ENCODE results near the gene SLC17A7.
A peak's percentile ranks its signal among the peaks of the same experiment; 100 is the strongest.

SLC17A7 gene

DNA sequence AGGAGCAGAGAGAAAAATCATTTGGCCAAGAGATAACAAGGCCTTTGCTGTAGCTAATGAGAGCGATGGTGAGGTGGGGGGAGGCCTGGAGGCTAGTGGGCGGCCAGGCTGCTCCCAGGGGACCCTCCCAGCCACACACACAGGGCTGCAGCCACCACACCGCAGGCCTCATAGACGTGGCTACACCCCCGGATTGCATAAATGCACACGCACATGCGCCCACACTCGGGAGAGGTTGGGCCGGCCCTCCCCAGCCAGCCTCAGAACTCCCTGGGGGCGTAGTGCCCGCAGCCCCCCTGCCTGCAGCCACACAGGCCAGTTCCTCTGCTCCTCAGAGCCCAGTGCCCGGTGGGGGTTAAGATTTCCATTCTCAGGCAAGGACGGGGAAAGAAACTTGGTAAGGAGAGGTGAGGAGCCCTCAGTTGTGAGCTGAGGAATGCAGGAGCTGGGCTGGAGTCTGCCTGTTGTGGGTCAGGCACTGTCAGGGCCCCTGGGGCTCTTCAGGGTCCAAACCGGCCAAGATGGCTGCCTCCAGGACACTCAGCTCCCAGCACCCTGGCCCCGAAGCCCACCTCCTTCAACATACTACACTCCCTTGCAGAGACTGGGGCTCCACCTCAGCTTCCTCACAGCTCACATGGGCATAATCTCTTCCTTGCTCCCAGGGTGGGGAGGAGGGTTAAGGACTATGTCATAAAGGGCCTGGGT is 26.1 kb downstream of the SLC17A7 start:
- Mint-ChIP-seq H3K9me3 (no peaks in the 10 kb centered on the region), H3K4me3 (no peak overlapping the region), H3K27ac (peak overlapping the region; percentile 52), H3K4me1 (peaks cover 20% of the 10 kb centered on the region), H3K27me3 (peaks cover 17% of the 10 kb centered on the region), H3K36me3 (no peaks in the 10 kb centered on the region)

DNA sequence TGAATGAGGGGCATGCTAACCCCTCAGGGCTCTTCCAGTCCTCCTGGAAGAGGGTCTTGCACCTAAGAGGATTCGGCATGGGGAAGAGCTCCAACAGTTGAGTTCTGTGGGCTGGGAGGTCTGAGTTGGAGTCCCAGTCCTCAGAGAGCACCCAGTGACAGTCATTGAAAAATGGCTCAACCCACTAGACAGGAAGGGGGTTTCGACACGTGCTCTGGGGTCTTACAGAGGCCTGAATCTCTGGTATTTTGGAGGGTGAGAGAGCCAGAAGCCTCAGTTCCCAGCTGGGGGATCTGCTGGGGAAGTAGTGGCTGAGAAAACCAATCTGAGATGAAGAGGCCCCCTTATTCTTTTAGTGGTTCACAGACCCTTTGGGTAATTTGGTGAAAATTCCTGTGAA is 27.1 kb downstream of the SLC17A7 start:
- H3K4me1 Mint-ChIP-seq, result peaks cover 30% of the 10 kb centered on the region
- H3K9me3 Mint-ChIP-seq, result no peaks in the 10 kb centered on the region
- H3K36me3 Mint-ChIP-seq, result no peaks in the 10 kb centered on the region
- H3K27ac Mint-ChIP-seq, result no peak overlapping the region
- H3K4me3 Mint-ChIP-seq, result no peak overlapping the region
- H3K27me3 Mint-ChIP-seq, result peaks cover 8% of the 10 kb centered on the region

- H3K36me3 Mint-ChIP-seq, result no peaks in the 10 kb centered on the region
- H3K9me3 Mint-ChIP-seq, result no peaks in the 10 kb centered on the region
- H3K27me3 Mint-ChIP-seq, result peaks cover 4% of the 10 kb centered on the region
- no peak overlapping the region for H3K27ac Mint-ChIP-seq
- peaks cover 39% of the 10 kb centered on the region for H3K4me1 Mint-ChIP-seq
- no peak overlapping the region for H3K4me3 Mint-ChIP-seq
These were observed 28.0 kb downstream of the SLC17A7 start for GRCh38 chr19:49413348-49413747.

DNA sequence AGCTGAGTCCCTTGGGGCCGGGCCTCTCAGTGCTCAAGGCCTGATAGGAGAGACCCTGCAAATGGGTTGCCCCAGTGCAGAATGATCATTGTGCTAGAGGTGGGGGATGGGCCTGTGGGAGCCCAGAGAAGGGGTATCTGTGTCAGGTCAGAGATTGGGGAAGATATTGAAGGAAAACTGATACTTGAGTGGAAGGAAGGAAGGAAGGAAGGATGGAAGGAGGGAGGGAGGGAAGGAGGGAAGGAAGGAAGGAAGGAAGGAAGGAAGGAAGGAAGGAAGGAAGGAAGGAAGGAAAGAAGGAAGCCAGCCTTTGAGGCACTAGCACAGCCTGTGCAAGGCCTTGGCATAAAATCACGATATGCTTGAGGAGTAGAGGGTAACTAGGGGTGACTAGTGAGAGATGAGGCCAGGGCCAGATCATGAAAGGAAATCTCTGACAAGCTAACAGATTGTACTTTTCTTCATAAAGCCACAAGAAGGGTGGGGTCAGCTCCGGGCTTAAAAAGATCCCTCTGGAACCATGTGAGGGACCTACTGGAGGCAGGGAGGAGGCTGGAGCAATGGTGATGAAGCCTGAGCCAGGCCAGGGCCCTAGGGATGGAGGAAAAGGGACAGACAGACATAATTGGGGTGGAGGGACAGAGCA is 29.5 kb downstream of the SLC17A7 start:
- Mint-ChIP-seq H3K4me3 (peak overlapping the region; percentile 4), H3K4me1 (peaks cover 49% of the 10 kb centered on the region), H3K9me3 (no peaks in the 10 kb centered on the region), H3K27ac (no peak overlapping the region), H3K36me3 (no peaks in the 10 kb centered on the region), H3K27me3 (no peaks in the 10 kb centered on the region)

DNA sequence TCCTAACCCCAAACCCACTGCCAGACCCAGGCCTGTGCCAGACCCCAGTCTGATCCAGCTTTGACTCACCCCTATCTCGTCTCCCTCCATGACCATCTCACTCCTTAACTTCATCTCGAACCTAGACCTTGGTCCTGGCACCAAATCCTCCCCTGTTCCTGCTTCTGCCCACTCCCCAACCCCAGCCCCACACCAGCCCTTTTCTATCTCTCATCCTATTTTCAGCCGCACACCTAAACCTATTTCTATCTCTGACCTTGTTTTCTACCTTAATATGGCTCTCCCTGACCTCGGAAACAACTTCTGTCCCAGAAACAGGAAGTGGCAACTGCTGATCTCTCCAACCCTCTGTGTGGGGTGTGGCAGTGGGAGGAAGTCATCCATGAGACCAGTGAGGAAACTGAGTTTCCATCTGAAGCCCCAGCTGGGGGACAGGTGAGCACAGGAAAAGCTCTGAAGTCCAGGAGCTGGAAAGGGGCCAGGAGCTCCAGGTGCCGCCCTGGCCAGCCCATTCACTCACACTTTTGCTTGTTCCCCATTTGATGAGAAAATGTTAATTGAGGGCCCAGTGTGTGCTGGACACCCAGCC is 31.8 kb downstream of the SLC17A7 start:
- H3K4me3 Mint-ChIP-seq, result peak overlapping the region; percentile 47
- H3K9me3 Mint-ChIP-seq, result no peaks in the 10 kb centered on the region
- no peaks in the 10 kb centered on the region for H3K36me3 Mint-ChIP-seq
- H3K27ac Mint-ChIP-seq, result peak overlapping the region; percentile 52
- H3K4me1 Mint-ChIP-seq, result peaks cover 49% of the 10 kb centered on the region
- H3K27me3 Mint-ChIP-seq, result no peaks in the 10 kb centered on the region

GRCh38 chr19:49408816-49409440 is 32.4 kb downstream of the SLC17A7 start:
- peak overlapping the region; percentile 47 for H3K4me3 Mint-ChIP-seq
- H3K9me3 Mint-ChIP-seq, result no peaks in the 10 kb centered on the region
- peak overlapping the region; percentile 52 for H3K27ac Mint-ChIP-seq
- peaks cover 49% of the 10 kb centered on the region for H3K4me1 Mint-ChIP-seq
- H3K36me3 Mint-ChIP-seq, result no peaks in the 10 kb centered on the region
- no peaks in the 10 kb centered on the region for H3K27me3 Mint-ChIP-seq

- H3K9me3 Mint-ChIP-seq, result no peaks in the 10 kb centered on the region
- H3K36me3 Mint-ChIP-seq, result no peaks in the 10 kb centered on the region
- peak overlapping the region; percentile 26 for H3K27ac Mint-ChIP-seq
- H3K27me3 Mint-ChIP-seq, result no peaks in the 10 kb centered on the region
- peaks cover 48% of the 10 kb centered on the region for H3K4me1 Mint-ChIP-seq
- no peak overlapping the region for H3K4me3 Mint-ChIP-seq
These were observed 33.8 kb downstream of the SLC17A7 start for GRCh38 chr19:49407482-49408015.

- H3K27me3 Mint-ChIP-seq, result no peaks in the 10 kb centered on the region
- H3K4me1 Mint-ChIP-seq, result peaks cover 43% of the 10 kb centered on the region
- H3K36me3 Mint-ChIP-seq, result no peaks in the 10 kb centered on the region
- H3K9me3 Mint-ChIP-seq, result no peaks in the 10 kb centered on the region
- no peak overlapping the region for H3K4me3 Mint-ChIP-seq
- H3K27ac Mint-ChIP-seq, result no peak overlapping the region
These were observed 34.2 kb downstream of the SLC17A7 start for GRCh38 chr19:49407079-49407478.

- Mint-ChIP-seq H3K9me3 (no peaks in the 10 kb centered on the region), H3K4me1 (peaks cover 19% of the 10 kb centered on the region), H3K4me3 (no peak overlapping the region), H3K36me3 (no peaks in the 10 kb centered on the region), H3K27me3 (no peaks in the 10 kb centered on the region), H3K27ac (peak overlapping the region; percentile 30)
These were observed 37.7 kb downstream of the SLC17A7 start for GRCh38 chr19:49403404-49404187.

GRCh38 chr19:49400029-49400428 is 41.3 kb downstream of the SLC17A7 start:
- Mint-ChIP-seq H3K27me3 (no peaks in the 10 kb centered on the region), H3K4me3 (no peak overlapping the region), H3K27ac (no peak overlapping the region), H3K36me3 (no peaks in the 10 kb centered on the region), H3K9me3 (no peaks in the 10 kb centered on the region), H3K4me1 (peaks cover 22% of the 10 kb centered on the region)

- Mint-ChIP-seq H3K27me3 (no peaks in the 10 kb centered on the region), H3K36me3 (no peaks in the 10 kb centered on the region), H3K27ac (peak overlapping the region; percentile 36), H3K9me3 (no peaks in the 10 kb centered on the region), H3K4me1 (peaks cover 22% of the 10 kb centered on the region), H3K4me3 (no peak overlapping the region)
These were observed 42.4 kb downstream of the SLC17A7 start for GRCh38 chr19:49398931-49399330.

- H3K9me3 Mint-ChIP-seq, result no peaks in the 10 kb centered on the region
- no peaks in the 10 kb centered on the region for H3K36me3 Mint-ChIP-seq
- H3K4me1 Mint-ChIP-seq, result peaks cover 22% of the 10 kb centered on the region
- H3K27ac Mint-ChIP-seq, result peak overlapping the region; percentile 60
- no peak overlapping the region for H3K4me3 Mint-ChIP-seq
- H3K27me3 Mint-ChIP-seq, result no peaks in the 10 kb centered on the region
These were observed 43.2 kb downstream of the SLC17A7 start for GRCh38 chr19:49398001-49398615.

- Mint-ChIP-seq H3K27me3 (no peaks in the 10 kb centered on the region), H3K4me3 (no peak overlapping the region), H3K36me3 (no peaks in the 10 kb centered on the region), H3K27ac (peak overlapping the region; percentile 70), H3K4me1 (peaks cover 24% of the 10 kb centered on the region), H3K9me3 (no peaks in the 10 kb centered on the region)
These were observed 44.4 kb downstream of the SLC17A7 start for GRCh38 chr19:49396738-49397505.
